Right atrium auricular region (tissue), 2 donors: ENCODE measurements around the gene LIN7A. TPM values are rescaled to one million over a fixed set of nuclear protein-coding genes. Genes with fewer than 3 reads are reported as not detected.

Experiments
- DNase-seq: peaks from one replicate; pipeline ENCODE4 v3.0.0-alpha.2; 2019; ENCODE audit warnings: low spot score
- H3K27ac ChIP-seq, 2 donors: fragments of 200-600 bp; sonication (generic); 1 replicate in 1 of 2; 2 replicates in 1 of 2; pipeline ENCODE4 v1.5.1; 2016 to 2019
- H3K27me3 ChIP-seq, 2 donors: fragments of 200-600 bp; sonication (generic); one replicate each; pipeline versions ENCODE4 v1.5.1 to v1.6.0; 2017 to 2019
- H3K36me3 ChIP-seq: fragments of 200-600 bp; sonication (generic); one replicate; pipeline ENCODE4 v1.5.1; 2016
- H3K4me1 ChIP-seq, 2 donors: fragments of 200-600 bp; sonication (generic); one replicate each; pipeline versions ENCODE4 v1.5.1 to v1.6.0; 2017 to 2019
- H3K4me3 ChIP-seq, 2 donors: fragments of 200-600 bp; sonication (generic); 1 replicate in 1 of 2; 2 replicates in 1 of 2; pipeline ENCODE4 v1.5.1; 2017 to 2019; ENCODE audit warnings: mild to moderate bottlenecking in 1 of 2, moderate library complexity in 1 of 2
- H3K9me3 ChIP-seq, 2 donors: fragments of 200-600 bp; sonication (generic); one replicate each; pipeline ENCODE4 v1.5.1; 2019
- CTCF ChIP-seq, 2 donors: fragments of 200-600 bp; sonication (generic); IDR thresholded peaks; one replicate each; pipeline ENCODE4 v1.5.1; 2019; ENCODE audit warnings: antibody characterized with exemption in 2 of 2
- total RNA-seq, 2 donors: library from RNA; depleted of rRNA; stranded (reverse); fragments of >200 nt; gene quantifications; one replicate each; pipeline ENCODE4 v1.1.0, GENCODE V29; 2016

LIN7A gene
- total RNA-seq, 2 donors from 2014 or later = 16.2 to 23.3 TPM

DNA sequence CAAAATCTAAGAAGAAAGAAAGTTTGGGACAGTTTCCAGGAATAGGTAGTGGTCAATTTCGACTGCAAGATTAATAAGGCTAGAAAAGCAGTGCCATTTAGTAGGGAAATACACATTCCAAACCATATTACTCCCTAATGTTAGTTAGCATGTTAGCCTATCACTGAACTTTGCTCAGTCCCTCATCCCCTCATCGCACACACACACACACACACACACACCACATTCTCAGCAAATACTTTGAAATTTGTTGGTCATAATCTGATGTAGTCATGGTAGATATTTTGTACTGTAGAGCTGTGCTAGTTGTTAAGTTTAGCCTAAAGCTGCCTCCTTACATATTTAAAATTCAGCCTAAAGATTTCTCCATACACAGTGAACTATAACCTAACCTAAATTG, 157.0 kb downstream of the LIN7A start:
- H3K4me1 ChIP-seq = peaks cover 0 to 15% of the 10 kb centered on the region in 2 donors
- no peak for TF ChIP-seq CTCF (IDR thresholded peaks at IDR 0.05)
- no peak overlapping the region for H3K27ac ChIP-seq
- H3K27me3 ChIP-seq = no peaks in the 10 kb centered on the region
- no peak for DNase-seq
- no peaks in the 10 kb centered on the region for H3K36me3 ChIP-seq
- no peak overlapping the region for H3K4me3 ChIP-seq
- H3K9me3 ChIP-seq = peaks cover 0 to 8% of the 10 kb centered on the region in 2 donors

- peak overlapping the region; percentile 55 to 65 for H3K27ac ChIP-seq
- no peaks in the 10 kb centered on the region for H3K27me3 ChIP-seq
- peaks cover 0 to 8% of the 10 kb centered on the region in 2 donors for H3K9me3 ChIP-seq
- H3K4me3 ChIP-seq = no peak overlapping the region
- peak; percentile 61 for DNase-seq
- H3K4me1 ChIP-seq = peaks cover 0 to 15% of the 10 kb centered on the region in 2 donors
- H3K36me3 ChIP-seq = no peaks in the 10 kb centered on the region
- TF ChIP-seq CTCF (IDR thresholded peaks at IDR 0.05) = no peak
These were observed 159.7 kb downstream of the LIN7A start for GRCh38 chr12:80778005-80778541.

GRCh38 chr12:80777587-80777986, 160.1 kb downstream of the LIN7A start:
- Histone ChIP-seq H3K27me3 (no peaks in the 10 kb centered on the region), H3K9me3 (peaks cover 0 to 8% of the 10 kb centered on the region in 2 donors), H3K4me1 (peaks cover 0 to 15% of the 10 kb centered on the region in 2 donors), H3K4me3 (no peak overlapping the region), H3K27ac (peak overlapping the region; percentile 55 to 65), H3K36me3 (no peaks in the 10 kb centered on the region)
- no peak for TF ChIP-seq CTCF (IDR thresholded peaks at IDR 0.05)
- DNase-seq = no peak

GRCh38 chr12:80776706-80777105, 161.0 kb downstream of the LIN7A start:
- Histone ChIP-seq H3K27me3 (no peaks in the 10 kb centered on the region), H3K4me1 (peaks cover 0 to 15% of the 10 kb centered on the region in 2 donors), H3K4me3 (no peak overlapping the region), H3K27ac (peak overlapping the region; percentile 55 to 65), H3K9me3 (peaks cover 0 to 8% of the 10 kb centered on the region in 2 donors), H3K36me3 (no peaks in the 10 kb centered on the region)
- no peak for TF ChIP-seq CTCF (IDR thresholded peaks at IDR 0.05)
- no peak for DNase-seq

- DNase-seq = no peak
- no peak overlapping the region for H3K4me3 ChIP-seq
- no peak for TF ChIP-seq CTCF (IDR thresholded peaks at IDR 0.05)
- H3K36me3 ChIP-seq = no peaks in the 10 kb centered on the region
- H3K9me3 ChIP-seq = no peaks in the 10 kb centered on the region
- H3K27ac ChIP-seq = no peak overlapping the region
- H3K27me3 ChIP-seq = no peaks in the 10 kb centered on the region
- H3K4me1 ChIP-seq = no peaks in the 10 kb centered on the region
These were observed 166.8 kb downstream of the LIN7A start for GRCh38 chr12:80770958-80771357.

DNA sequence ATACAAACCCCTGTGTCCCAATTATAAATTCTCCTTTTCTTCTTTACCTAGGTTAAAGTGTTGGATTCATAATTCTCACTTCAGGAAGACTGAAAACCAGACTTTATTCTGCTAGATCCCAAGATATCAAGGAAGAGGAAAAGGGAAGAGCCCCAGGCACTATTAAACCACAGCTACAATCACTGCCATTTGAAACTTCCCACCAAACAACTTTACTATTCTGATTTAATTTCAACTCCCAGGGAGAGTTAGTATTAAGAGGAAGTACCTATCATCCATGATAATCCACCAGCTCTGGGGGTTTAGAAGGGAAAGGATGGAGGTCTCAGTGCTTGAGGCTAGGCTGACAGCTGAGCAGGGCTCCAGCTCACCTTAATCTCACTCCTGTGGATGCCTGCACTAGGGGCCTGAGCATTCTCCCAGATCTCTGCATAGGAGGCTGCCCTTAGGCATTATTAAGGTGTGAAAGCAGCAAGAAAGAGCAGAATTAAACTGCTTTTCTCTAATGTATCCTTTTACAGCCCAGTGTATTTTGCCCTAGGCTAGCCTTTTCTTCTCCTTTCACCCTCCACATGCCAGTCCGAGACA, 168.1 kb downstream of the LIN7A start:
- Histone ChIP-seq H3K27ac (no peak overlapping the region), H3K27me3 (no peaks in the 10 kb centered on the region), H3K9me3 (no peaks in the 10 kb centered on the region), H3K4me1 (no peaks in the 10 kb centered on the region), H3K36me3 (no peaks in the 10 kb centered on the region), H3K4me3 (no peak overlapping the region)
- no peak for TF ChIP-seq CTCF (IDR thresholded peaks at IDR 0.05)
- no peak for DNase-seq
